Epidermal melanocyte (primary cell): ENCODE results near the gene MAU2.

Experiments
- DNase-seq: peaks from one replicate; pipeline ENCODE4 v3.0.0; 2011; ENCODE audit warnings: low spot score; ENCODE audit not compliant: insufficient read length

MAU2 gene

GRCh38 chr19:19305696-19306095, 14.9 kb upstream of the MAU2 start:
- DNase-seq, result no peak

DNA sequence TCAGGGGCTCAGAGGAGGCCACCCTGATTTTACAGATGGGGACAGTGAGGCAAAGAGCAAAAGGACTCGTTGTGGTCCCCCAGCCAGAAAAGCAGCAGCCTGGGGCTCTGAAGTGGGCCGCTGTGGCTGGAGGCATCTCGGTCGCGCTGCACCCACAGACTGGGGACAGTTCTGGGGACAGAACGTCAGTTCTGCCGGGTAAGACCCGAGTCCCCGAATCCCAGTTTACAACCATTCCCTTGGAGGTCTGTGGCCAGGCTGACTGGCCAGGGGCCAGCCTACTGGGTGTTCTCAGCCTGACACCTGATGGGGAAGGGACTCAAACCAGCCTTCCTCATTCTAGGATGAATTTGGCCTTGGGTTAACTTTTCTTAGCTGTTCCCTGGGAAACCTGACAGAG, 14.4 kb upstream of the MAU2 start:
- no peak for DNase-seq

GRCh38 chr19:19308373-19308772, 12.3 kb upstream of the MAU2 start:
- DNase-seq, result no peak

- no peak for DNase-seq
Observed at GRCh38 chr19:19315444-19315843, 5.2 kb upstream of the MAU2 start.

GRCh38 chr19:19316082-19316481, 4.5 kb upstream of the MAU2 start:
- no peak for DNase-seq

- DNase-seq, result no peak
Observed at GRCh38 chr19:19319732-19320360, 783 bp upstream of the MAU2 start.

- no peak for DNase-seq
Observed at GRCh38 chr19:19321141-19321577, 530 bp downstream of the MAU2 start.

- DNase-seq, result no peak
Observed at GRCh38 chr19:19324059-19324770, 3.6 kb downstream of the MAU2 start.

DNA sequence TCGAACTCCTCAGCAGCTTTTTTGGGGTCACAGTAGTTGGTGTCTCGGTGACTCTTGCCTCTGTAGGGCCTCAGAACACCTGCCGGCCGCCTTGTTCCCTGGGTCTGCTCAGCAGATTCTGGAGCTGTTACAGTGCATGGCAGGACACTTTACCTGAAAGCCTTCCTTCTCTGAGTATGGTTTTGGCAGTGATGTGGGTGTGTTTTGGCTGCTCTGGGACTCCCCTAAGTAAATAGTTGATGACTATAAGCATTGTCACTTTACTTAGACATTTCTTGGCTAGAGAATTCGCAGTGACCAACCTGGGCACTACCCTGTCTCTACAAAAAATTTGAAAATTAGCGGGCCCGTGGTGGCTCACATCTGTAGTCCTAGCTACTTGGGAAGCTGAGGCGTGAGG, 7.0 kb downstream of the MAU2 start:
- no peak for DNase-seq

DNA sequence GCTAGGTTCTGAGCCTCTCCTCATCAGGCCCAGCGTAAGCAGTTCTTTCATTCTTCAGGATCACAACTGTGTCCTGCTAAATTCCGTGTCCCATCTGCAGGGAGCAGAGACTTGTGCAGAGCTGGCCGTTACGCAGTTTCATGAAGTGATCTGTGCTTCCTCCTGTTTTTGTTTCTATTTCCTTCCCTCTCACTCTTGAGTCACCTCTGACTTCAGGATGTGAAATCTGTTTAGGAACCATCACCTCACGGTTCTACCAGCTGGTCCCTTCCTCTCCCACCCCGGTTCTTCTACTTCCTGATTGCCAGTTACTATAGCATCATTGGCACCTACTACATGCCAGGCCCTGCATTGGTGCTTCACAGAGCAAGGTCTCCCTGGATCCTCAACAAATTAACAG, 8.5 kb downstream of the MAU2 start:
- no peak for DNase-seq

GRCh38 chr19:19334063-19334988, 13.7 kb downstream of the MAU2 start:
- DNase-seq, result no peak

DNA sequence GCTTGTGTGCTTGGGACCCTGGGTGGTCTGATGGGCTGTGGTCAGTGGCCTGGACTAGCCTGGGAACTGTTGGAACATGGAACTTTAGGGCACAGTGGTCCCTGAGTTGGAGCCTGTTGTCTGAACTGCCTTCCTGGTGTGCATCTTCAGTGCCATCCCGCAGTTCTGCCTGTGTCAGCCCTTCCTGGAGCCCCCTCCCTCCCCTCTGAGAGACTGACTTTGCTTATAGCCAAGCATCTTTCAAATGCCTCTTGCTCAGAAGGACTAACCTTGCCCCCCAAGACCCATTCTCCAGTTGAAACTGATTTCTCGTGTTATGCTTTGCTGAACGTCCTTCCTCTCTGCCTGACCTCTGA, 14.3 kb downstream of the MAU2 start:
- no peak for DNase-seq

- no peak for DNase-seq
Observed at GRCh38 chr19:19335408-19336158, 15.0 kb downstream of the MAU2 start.

- no peak for DNase-seq
Observed at GRCh38 chr19:19336597-19336996, 16.0 kb downstream of the MAU2 start.

GRCh38 chr19:19337120-19337519, 16.5 kb downstream of the MAU2 start:
- DNase-seq, result no peak

GRCh38 chr19:19338082-19338481, 17.5 kb downstream of the MAU2 start:
- no peak for DNase-seq

GRCh38 chr19:19341026-19341425, 20.4 kb downstream of the MAU2 start:
- no peak for DNase-seq

DNA sequence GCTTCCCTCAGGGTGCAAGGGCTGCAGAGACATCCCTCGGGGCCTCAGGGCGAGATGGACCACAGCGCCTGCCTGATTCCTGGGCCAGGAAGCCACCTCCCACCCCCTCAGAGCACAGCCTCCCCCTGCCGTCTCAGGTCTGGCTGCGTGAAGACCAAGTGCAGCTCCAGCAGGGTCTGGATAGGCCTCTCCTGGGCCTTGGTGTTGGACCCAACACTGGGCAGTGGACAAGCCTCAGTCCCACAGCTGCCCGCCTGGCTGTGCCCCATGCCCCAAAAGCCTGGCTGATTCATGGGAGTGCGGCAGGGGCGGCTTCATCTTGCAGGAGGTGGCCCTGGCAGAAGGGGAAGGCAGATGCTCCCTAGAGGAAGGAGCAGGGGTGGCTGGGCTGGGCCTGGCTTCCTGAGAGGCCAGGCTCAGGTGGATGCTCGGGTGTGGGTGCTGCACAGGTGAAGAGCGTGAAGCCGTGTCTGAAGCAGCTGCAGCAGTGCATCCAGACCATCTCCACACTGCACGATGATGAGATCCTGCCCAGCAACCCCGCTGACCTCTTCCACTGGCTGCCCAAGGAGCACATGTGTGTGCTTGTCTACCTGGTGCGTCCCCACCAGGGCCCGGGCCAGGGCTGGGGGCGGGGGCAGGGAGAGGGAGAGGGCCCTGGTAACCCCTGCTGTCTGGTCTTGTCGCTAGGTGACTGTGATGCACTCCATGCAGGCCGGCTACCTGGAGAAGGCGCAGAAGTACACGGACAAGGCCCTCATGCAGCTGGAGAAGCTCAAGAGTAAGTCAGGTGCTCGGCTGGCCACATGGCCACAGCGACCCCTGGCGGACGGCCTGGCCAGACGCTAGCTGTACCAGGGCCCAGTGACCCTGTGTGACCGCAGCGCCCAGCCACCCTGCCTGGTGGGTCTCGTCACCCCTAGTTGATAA, 21.7 kb downstream of the MAU2 start:
- peak; percentile 64 for DNase-seq

GRCh38 chr19:19343016-19343362, 22.4 kb downstream of the MAU2 start:
- DNase-seq, result no peak

- no peak for DNase-seq
Observed at GRCh38 chr19:19343762-19344161, 23.1 kb downstream of the MAU2 start.

DNA sequence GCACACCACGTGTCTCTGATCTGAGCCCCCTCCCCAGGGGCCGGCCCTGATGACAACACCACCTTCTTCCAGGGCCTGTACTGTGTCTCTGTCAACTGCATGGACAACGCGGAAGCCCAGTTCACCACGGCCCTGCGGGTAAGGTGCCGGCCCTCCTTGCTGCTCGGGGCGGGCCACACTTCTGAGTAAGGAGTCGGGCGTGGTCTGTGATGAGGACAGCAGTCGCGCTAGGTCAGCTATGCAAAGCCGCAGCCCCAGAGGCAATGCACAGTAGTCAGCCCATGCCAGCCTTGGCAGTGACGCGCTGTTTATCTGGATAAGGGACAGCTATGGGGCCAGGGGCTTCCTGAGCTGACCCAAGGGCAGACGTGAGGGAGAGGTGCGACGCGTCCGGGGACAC, 24.6 kb downstream of the MAU2 start:
- no peak for DNase-seq
